ENCODE data around the gene MRPS17. TPM values are rescaled to one million over a fixed set of nuclear protein-coding genes. Genes with fewer than 3 reads are reported as not detected.
A peak's percentile ranks its signal among the peaks of the same experiment; 100 is the strongest.

MRPS17 gene
- total and polyA plus RNA-seq, 11 donors: 14.8 to 28.1 (median 19.0) TPM

- H3K27ac ChIP-seq: peak overlapping the region in 7 of 12 donors; percentile 28 to 84 (median 44)
- no peaks in the 10 kb centered on the region for H3K9me3 ChIP-seq
- TF ChIP-seq POLR2A (IDR thresholded peaks at IDR 0.05): no peak
- TF ChIP-seq, protein P1, sequence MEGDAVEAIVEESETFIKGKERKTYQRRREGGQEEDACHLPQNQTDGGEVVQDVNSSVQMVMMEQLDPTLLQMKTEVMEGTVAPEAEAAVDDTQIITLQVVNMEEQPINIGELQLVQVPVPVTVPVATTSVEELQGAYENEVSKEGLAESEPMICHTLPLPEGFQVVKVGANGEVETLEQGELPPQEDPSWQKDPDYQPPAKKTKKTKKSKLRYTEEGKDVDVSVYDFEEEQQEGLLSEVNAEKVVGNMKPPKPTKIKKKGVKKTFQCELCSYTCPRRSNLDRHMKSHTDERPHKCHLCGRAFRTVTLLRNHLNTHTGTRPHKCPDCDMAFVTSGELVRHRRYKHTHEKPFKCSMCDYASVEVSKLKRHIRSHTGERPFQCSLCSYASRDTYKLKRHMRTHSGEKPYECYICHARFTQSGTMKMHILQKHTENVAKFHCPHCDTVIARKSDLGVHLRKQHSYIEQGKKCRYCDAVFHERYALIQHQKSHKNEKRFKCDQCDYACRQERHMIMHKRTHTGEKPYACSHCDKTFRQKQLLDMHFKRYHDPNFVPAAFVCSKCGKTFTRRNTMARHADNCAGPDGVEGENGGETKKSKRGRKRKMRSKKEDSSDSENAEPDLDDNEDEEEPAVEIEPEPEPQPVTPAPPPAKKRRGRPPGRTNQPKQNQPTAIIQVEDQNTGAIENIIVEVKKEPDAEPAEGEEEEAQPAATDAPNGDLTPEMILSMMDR (IDR thresholded peaks at IDR 0.05): no peak
- peaks cover 0 to 33% (median 12%) of the 10 kb centered on the region in 12 donors for H3K4me1 ChIP-seq
- no peak overlapping the region for H3K4me3 ChIP-seq
- no peaks in the 10 kb centered on the region for H3K27me3 ChIP-seq
- intact Hi-C loops (cut with DNase I): loop anchor here in 2 of 10 donors (5.0 to 10.0 kb wide), 2 partner anchors 74 to 97 kb away; partner anchors contain the start of genes CCT6A (in 1 of the 2) and PSPH (in 1 of the 2)
- peaks cover 0 to 52% (median 49%) of the 10 kb centered on the region in 9 donors for H3K36me3 ChIP-seq
- ATAC-seq (no peak), DNase-seq (no peak)
- WGBS, 4 donors: 38 to 56% (median 50%) methylated on average over 4 of the region's 4 CpGs
Measured at GRCh38 chr7:55977831-55978230, 26.2 kb downstream of the MRPS17 start.

- no peaks in the 10 kb centered on the region for H3K27me3 ChIP-seq
- peaks cover 0 to 76% (median 74%) of the 10 kb centered on the region in 9 donors for H3K36me3 ChIP-seq
- intact Hi-C loops (cut with DNase I): no loop called here
- WGBS, 4 donors: 77 to 85% (median 83%) methylated on average over 3 of the region's 3 CpGs
- ATAC-seq (no peak), DNase-seq (no peak)
- TF ChIP-seq, protein P1 (IDR thresholded peaks at IDR 0.05): no peak
- TF ChIP-seq POLR2A (IDR thresholded peaks at IDR 0.05): no peak
- H3K27ac ChIP-seq: no peak overlapping the region
- no peak overlapping the region for H3K4me3 ChIP-seq
- H3K4me1 ChIP-seq: peaks cover 0 to 31% (median 12%) of the 10 kb centered on the region in 12 donors
- H3K9me3 ChIP-seq: no peaks in the 10 kb centered on the region
Measured at GRCh38 chr7:55980266-55980665, 28.6 kb downstream of the MRPS17 start.

DNA sequence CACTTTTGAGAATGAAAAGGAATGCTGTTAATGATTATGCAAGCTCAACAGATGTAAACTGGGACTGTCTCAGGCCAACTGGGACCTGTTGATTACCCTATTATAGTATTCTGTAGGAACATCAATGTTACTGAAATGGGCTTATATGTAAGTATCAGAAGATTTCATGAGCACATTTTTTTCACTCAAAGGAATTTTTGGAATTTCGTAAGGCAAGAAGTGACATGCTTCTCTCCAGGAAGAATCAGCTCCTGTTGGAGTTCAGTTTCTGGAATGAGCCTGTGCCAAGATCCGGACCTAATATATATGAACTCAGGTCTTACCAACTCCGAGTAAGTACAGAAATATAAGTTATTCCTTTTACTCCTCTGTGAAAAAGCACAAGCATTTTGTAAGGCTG is 31.9 kb downstream of the MRPS17 start:
- Histone ChIP-seq H3K27me3 (no peaks in the 10 kb centered on the region), H3K36me3 (peaks cover 0 to 100% (median 99%) of the 10 kb centered on the region in 9 donors), H3K4me3 (no peak overlapping the region), H3K4me1 (peaks cover 0 to 1% (median 0%) of the 10 kb centered on the region in 12 donors), H3K9me3 (no peaks in the 10 kb centered on the region), H3K27ac (no peak overlapping the region)
- ATAC-seq (no peak), DNase-seq (no peak)
- TF ChIP-seq, protein P1 (IDR thresholded peaks at IDR 0.05): no peak
- no peak for TF ChIP-seq POLR2A (IDR thresholded peaks at IDR 0.05)
- intact Hi-C loops (cut with DNase I): no loop called here
- 84 to 86% (median 85%) methylated on average over 3 of the region's 3 CpGs for WGBS, 4 donors

DNA sequence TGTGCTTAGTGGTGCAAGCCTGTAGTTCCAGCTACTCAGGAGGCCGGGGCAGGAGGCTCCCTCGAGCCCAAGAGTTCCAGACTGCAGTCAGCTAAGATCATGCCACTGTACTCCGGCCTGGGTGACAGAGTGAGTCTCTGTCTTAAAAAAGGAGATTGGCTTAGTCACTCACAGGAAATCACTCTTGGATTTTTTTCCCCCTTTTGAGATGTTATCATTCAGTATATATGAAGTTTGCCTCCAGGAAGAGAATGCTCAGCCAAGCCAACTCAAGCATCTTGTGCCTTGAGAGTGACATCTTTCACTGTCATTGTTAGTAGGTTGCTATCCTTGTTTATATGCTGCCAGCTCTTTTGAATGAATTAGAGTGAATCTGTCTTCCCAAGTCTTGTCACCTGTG is 40.7 kb downstream of the MRPS17 start:
- Histone ChIP-seq H3K9me3 (no peaks in the 10 kb centered on the region), H3K36me3 (peaks cover 0 to 100% (median 79%) of the 10 kb centered on the region in 9 donors), H3K27ac (no peak overlapping the region), H3K4me3 (no peak overlapping the region), H3K4me1 (no peaks in the 10 kb centered on the region), H3K27me3 (no peaks in the 10 kb centered on the region)
- intact Hi-C loops (cut with DNase I): loop anchor here in 1 of 10 donors (10.0 kb wide), 1 partner anchor 1238 kb away; the partner anchor contains the start of gene SEC61G
- TF ChIP-seq, protein P1 (IDR thresholded peaks at IDR 0.05): no peak
- no peak for TF ChIP-seq POLR2A (IDR thresholded peaks at IDR 0.05)
- DNase-seq: no peak
- WGBS, 4 donors: 72 to 95% (median 93%) methylated on average over 3 of the region's 3 CpGs
- no peak for ATAC-seq

All from heart left ventricle (tissue), 16 donors.